Endothelial cell of umbilical vein (primary cell): ENCODE results near the gene SLC7A8. TPM values are rescaled to one million over a fixed set of nuclear protein-coding genes. Genes with fewer than 3 reads are reported as not detected.
A peak's percentile ranks its signal among the peaks of the same experiment; 100 is the strongest.

Source experiments
- BruUV-seq: library from RNA; stranded (reverse); fragments of 400-500 nt; replicated peaks from 2 replicates; lab custom pipeline; 2021; lab: Mats Ljungman, UMichigan
- CTCF ChIA-PET: fragments of 300-600, 350-600 bp; sonication (Branson Sonifier 250); formaldehyde crosslinking; loops from one replicate; lab custom pipeline; 2021; ENCODE audit warnings: antibody characterized with exemption, inconsistent platforms; lab: Charles Lee
- POLR2A ChIA-PET: fragments of 300-600, 350-600 bp; sonication (Branson Sonifier 250); formaldehyde crosslinking; loops from one replicate; lab custom pipeline; 2021; ENCODE audit warnings: antibody characterized with exemption, inconsistent platforms; lab: Charles Lee
- DNase-seq: peaks from one replicate; pipeline ENCODE4 v3.0.0-alpha.2; 2011; ENCODE audit warnings: low read depth, low spot score
- FAIRE-seq: peaks from 2 replicates; lab custom pipeline; 2011; peaks lifted over from hg19 to GRCh38; lab: Jason Lieb, UNC
- H2AFZ ChIP-seq: 2 replicates; pipeline ENCODE4 v1.6.0; 2012; ENCODE audit warnings: low read depth, low read length, control low read depth, inconsistent platforms
- H3K27ac ChIP-seq: 2 replicates; pipeline ENCODE4 v1.5.1; 2011; ENCODE audit warnings: low read depth, mild to moderate bottlenecking, control low read depth, low read length, moderate library complexity; ENCODE audit not compliant: insufficient read depth
- H3K27me3 ChIP-seq, 2 experiments: 2 replicates each; pipeline versions ENCODE4 v1.6.0 to v1.6.1; 2011; ENCODE audit warnings: low read length in 2 of 2, mixed read lengths in 1 of 2; ENCODE audit not compliant: control insufficient read depth in 2 of 2, insufficient read depth in 2 of 2
- H3K36me3 ChIP-seq, 2 experiments: 2 replicates in 1 of 2; 3 replicates in 1 of 2; pipeline ENCODE4 v1.5.1; 2011; ENCODE audit warnings: low read length in 2 of 2, mild to moderate bottlenecking in 1 of 2, moderate library complexity in 1 of 2; ENCODE audit not compliant: control insufficient read depth in 2 of 2, insufficient read depth in 2 of 2; ENCODE audit errors: extremely low read depth in 1 of 2
- H3K4me1 ChIP-seq: 3 replicates; pipeline ENCODE4 v1.5.1; 2011; ENCODE audit warnings: mild to moderate bottlenecking, low read length; ENCODE audit not compliant: control insufficient read depth, insufficient read depth; ENCODE audit errors: extremely low read depth
- H3K4me2 ChIP-seq: 2 replicates; pipeline ENCODE4 v1.6.1; 2011; ENCODE audit warnings: low read length, control low read depth, mixed read lengths; ENCODE audit not compliant: insufficient read depth
- H3K4me3 ChIP-seq, 3 experiments: fragments of 200-600 bp in 1 of 3; sonication (generic), shearing (Covaris generic) in 1 of 3; replicated peaks in 1 of 3; 2 replicates each; pipeline ENCODE4 v1.5.1; 2011 to 2016; ENCODE audit warnings: control low read depth in 3 of 3, low read length in 3 of 3, mild to moderate bottlenecking in 2 of 3, inconsistent platforms in 1 of 3, low read depth in 1 of 3, moderate library complexity in 1 of 3; ENCODE audit not compliant: insufficient read depth in 1 of 3
- H3K79me2 ChIP-seq: 2 replicates; pipeline ENCODE4 v1.6.0; 2012; ENCODE audit warnings: low read length, inconsistent platforms; ENCODE audit not compliant: control insufficient read depth, insufficient read depth
- H3K9ac ChIP-seq: replicated peaks from 2 replicates; pipeline ENCODE3; 2011; ENCODE audit warnings: low read length, control low read depth; ENCODE audit not compliant: insufficient read depth; ENCODE audit errors: extremely low read depth
- H3K9me1 ChIP-seq: replicated peaks from 3 replicates; pipeline ENCODE4 v1.6.0; 2011; ENCODE audit warnings: mild to moderate bottlenecking, low read length; ENCODE audit not compliant: control insufficient read depth, insufficient read depth; ENCODE audit errors: extremely low read depth
- H3K9me3 ChIP-seq: replicated peaks from 2 replicates; pipeline ENCODE4 v1.5.1; 2012; ENCODE audit warnings: low read length, inconsistent platforms; ENCODE audit not compliant: control insufficient read depth, insufficient read depth
- H4K20me1 ChIP-seq: replicated peaks from 2 replicates; pipeline ENCODE3; 2011; ENCODE audit warnings: mild to moderate bottlenecking, low read length; ENCODE audit not compliant: control insufficient read depth, insufficient read depth; ENCODE audit errors: extremely low read depth
- EZH2 ChIP-seq: IDR thresholded peaks from 2 replicates; pipeline ENCODE4 v1.6.1; 2012; ENCODE audit warnings: borderline replicate concordance, low read depth, mild to moderate bottlenecking, moderate library complexity, low read length, inconsistent platforms; ENCODE audit not compliant: severe bottlenecking
- FOS ChIP-seq: IDR thresholded peaks from 2 replicates; pipeline ENCODE4 v1.6.1; 2011; ENCODE audit warnings: mild to moderate bottlenecking, low read length, moderate library complexity, borderline replicate concordance; ENCODE audit not compliant: insufficient read depth
- GATA2 ChIP-seq: IDR thresholded peaks from 2 replicates; pipeline ENCODE4 v1.7.0; 2011; ENCODE audit warnings: low read depth, mild to moderate bottlenecking, moderate library complexity, mixed read lengths, low read length; ENCODE audit not compliant: insufficient read length, insufficient read depth
- JUN ChIP-seq: IDR thresholded peaks from 2 replicates; pipeline ENCODE4 v1.6.1; 2011; ENCODE audit warnings: borderline replicate concordance, low read depth; ENCODE audit not compliant: insufficient read length, insufficient read depth
- MYC ChIP-seq: IDR thresholded peaks from one replicate; pipeline ENCODE4 v1.6.1; 2011; ENCODE audit warnings: mild to moderate bottlenecking, low read depth, low read length
- POLR2A ChIP-seq: IDR thresholded peaks from 2 replicates; pipeline ENCODE4 v1.6.1; 2012; ENCODE audit warnings: low read depth, mild to moderate bottlenecking, control low read depth, low read length
- POLR2AphosphoS5 ChIP-seq: IDR thresholded peaks from 2 replicates; pipeline ENCODE4 v1.6.1; 2012; ENCODE audit warnings: low read depth, mild to moderate bottlenecking, control low read depth, low read length, moderate library complexity; ENCODE audit not compliant: insufficient read depth
- dilution Hi-C: fragments of 300-500 bp; cut with MboI; formaldehyde crosslinking; loops from one replicate; pipeline ENCODE4 v1.15.0; 2019; ENCODE audit warnings: low sequenced_read_pairs; ENCODE audit not compliant: extremely low pct_ligation_motif_present
- intact Hi-C: fragments of 100-400 bp; cut with micrococcal nuclease; formaldehyde crosslinking; loops from one replicate; pipeline ENCODE4 v1.10.0; 2022
- polyA plus RNA-seq, 4 experiments: library from polyadenylated mRNA; depleted of rRNA in 3 of 4; stranded (reverse) in 3 of 4; unstranded in 1 of 4; fragments of >200 nt; gene quantifications; 2 replicates each; pipeline versions ENCODE4 v1.2.1 to v1.2.3, GENCODE V29; 2011 to 2012; ENCODE audit warnings: missing spikeins in 1 of 4
- total RNA-seq: library from RNA; stranded (reverse); gene quantifications from 2 replicates; pipeline ENCODE4 v1.2.3, GENCODE V29; 2021
- TF ChIP-seq, protein P1 (sequence below): IDR thresholded peaks from 2 replicates; pipeline ENCODE4 v1.6.1; 2011; ENCODE audit not compliant: insufficient read depth, insufficient read length
- TF ChIP-seq, protein P2 (sequence below), 2 donors: IDR thresholded peaks; 1 replicate in 1 of 2; 2 replicates in 1 of 2; pipeline ENCODE4 v1.5.1; 2011; ENCODE audit warnings: low read length in 2 of 2, mild to moderate bottlenecking in 2 of 2, moderate library complexity in 2 of 2, control low read depth in 1 of 2, inconsistent platforms in 1 of 2, low read depth in 1 of 2; ENCODE audit not compliant: insufficient read depth in 1 of 2; ENCODE audit errors: extremely low read depth in 1 of 2

Gene SLC7A8
- total and polyA plus RNA-seq, 2 donors (not counting 3 experiments of a cell fraction or from before 2014, with no cell fraction given), result 0.76 to 1.1 TPM

DNA sequence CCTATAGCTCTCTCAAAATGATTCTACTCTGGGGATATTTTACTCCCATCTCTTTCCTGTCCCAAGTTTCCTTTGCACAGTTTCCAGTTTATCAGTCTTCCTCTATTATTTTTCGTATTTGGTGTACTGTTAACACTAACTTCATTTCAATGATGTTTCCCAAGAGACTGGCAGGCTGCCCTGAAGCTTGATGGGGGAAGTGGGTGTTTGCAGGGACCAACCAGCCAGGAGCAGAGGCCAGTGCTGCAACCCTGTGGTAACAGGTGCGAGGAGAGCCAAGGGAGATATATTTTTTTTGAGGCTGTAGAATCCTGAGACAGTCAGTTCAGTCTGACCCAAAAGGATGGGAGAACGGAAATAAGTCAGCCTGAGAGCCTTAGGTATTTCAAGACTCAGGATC lies 52.6 kb downstream of the SLC7A8 start:
- ChIA-PET CTCF (interaction anchor here (1.5 to 14.5 kb wide), 4 partner anchors 10 to 48 kb away, joined by 3 to 1289 read pairs (median 38); partner anchors contain the start of gene SLC7A8), POLR2A (no interaction called here)
- H3K4me1 ChIP-seq, result peaks cover 24% of the 10 kb centered on the region
- H2AFZ ChIP-seq, result no peak overlapping the region
- peak; percentile 28 for DNase-seq
- no peak for TF ChIP-seq FOS
- TF ChIP-seq, protein P1, sequence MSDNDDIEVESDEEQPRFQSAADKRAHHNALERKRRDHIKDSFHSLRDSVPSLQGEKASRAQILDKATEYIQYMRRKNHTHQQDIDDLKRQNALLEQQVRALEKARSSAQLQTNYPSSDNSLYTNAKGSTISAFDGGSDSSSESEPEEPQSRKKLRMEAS, result no peak
- no peak for TF ChIP-seq POLR2A
- TF ChIP-seq MYC, result no peak
- no peak for TF ChIP-seq JUN
- no peak for TF ChIP-seq GATA2
- TF ChIP-seq POLR2AphosphoS5, result no peak
- TF ChIP-seq, protein P2, sequence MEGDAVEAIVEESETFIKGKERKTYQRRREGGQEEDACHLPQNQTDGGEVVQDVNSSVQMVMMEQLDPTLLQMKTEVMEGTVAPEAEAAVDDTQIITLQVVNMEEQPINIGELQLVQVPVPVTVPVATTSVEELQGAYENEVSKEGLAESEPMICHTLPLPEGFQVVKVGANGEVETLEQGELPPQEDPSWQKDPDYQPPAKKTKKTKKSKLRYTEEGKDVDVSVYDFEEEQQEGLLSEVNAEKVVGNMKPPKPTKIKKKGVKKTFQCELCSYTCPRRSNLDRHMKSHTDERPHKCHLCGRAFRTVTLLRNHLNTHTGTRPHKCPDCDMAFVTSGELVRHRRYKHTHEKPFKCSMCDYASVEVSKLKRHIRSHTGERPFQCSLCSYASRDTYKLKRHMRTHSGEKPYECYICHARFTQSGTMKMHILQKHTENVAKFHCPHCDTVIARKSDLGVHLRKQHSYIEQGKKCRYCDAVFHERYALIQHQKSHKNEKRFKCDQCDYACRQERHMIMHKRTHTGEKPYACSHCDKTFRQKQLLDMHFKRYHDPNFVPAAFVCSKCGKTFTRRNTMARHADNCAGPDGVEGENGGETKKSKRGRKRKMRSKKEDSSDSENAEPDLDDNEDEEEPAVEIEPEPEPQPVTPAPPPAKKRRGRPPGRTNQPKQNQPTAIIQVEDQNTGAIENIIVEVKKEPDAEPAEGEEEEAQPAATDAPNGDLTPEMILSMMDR (IDR thresholded peaks at IDR 0.05; ENCODE audit: extremely low read depth in 1 of 2, insufficient read depth in 1 of 2, low read depth in 1 of 2, low read length in 2 of 2), result no peak
- TF ChIP-seq EZH2, result no peak
- no peak overlapping the region for H3K4me2 ChIP-seq
- H3K36me3 ChIP-seq, result no peaks in the 10 kb centered on the region
- H3K79me2 ChIP-seq, result no peaks in the 10 kb centered on the region
- FAIRE-seq, result no peak
- intact Hi-C loops (no loop called here), dilution Hi-C loops (no loop called here)
- no peak overlapping the region for H3K27ac ChIP-seq
- no peaks in the 10 kb centered on the region for H4K20me1 ChIP-seq
- H3K4me3 ChIP-seq, result no peak overlapping the region
- no peak overlapping the region for H3K9ac ChIP-seq
- no peaks in the 10 kb centered on the region for H3K9me3 ChIP-seq
- H3K27me3 ChIP-seq, result no peaks in the 10 kb centered on the region
- H3K9me1 ChIP-seq, result no peaks in the 10 kb centered on the region
- no TSS peak for BruUV-seq
